Measurements from ENCODE around the gene ULBP1. TPM values are rescaled to one million over a fixed set of nuclear protein-coding genes. Genes with fewer than 3 reads are reported as not detected.
A peak's percentile ranks its signal among the peaks of the same experiment; 100 is the strongest.
"Not testable (repeated sequence)": the region's sequence is repeated elsewhere in the genome, so short reads cannot be mapped to it uniquely, and the experiment has no call there.

The ULBP1 gene
- polyA plus RNA-seq, 1 donor (not counting 4 experiments of a cell fraction or from before 2014, with no cell fraction given) = 2.2 TPM

GRCh38 chr6:149941583-149942460 lies 21.9 kb upstream of the ULBP1 start, which contains the start of gene ULBP2:
Gene ULBP2, plus strand, starts transcription at chr6:149942014. Its CDS starts 59 bp downstream, at chr6:149942073.
- dilution Hi-C loops (cut with MboI; ENCODE audit: extremely low pct_ligation_motif_present, low sequenced_read_pairs) = no loop called here
- Histone ChIP-seq H3K36me3 (ENCODE audit: control insufficient read depth in 2 of 2, extremely low read depth in 1 of 2, insufficient read depth in 2 of 2, low read length in 2 of 2) (peaks cover 0 to 2% of the 10 kb centered on the region in 2 experiments), H3K9me1 (ENCODE audit: control insufficient read depth, extremely low read depth, insufficient read depth, low read length) (no peaks in the 10 kb centered on the region), H2AFZ (ENCODE audit: control insufficient read depth, low read length) (peak within 1 kb of the TSS; percentile 95), H3K4me2 (ENCODE audit: control insufficient read depth, extremely low read depth, insufficient read depth, low read depth, low read length) (peak within 1 kb of the TSS; percentile 90), H3K9me3 (ENCODE audit: control insufficient read depth, low read depth, low read length) (no peaks in the 10 kb centered on the region), H3K27me3 (ENCODE audit: control insufficient read depth, extremely low read depth, insufficient read depth, low read length) (peaks cover 11% of the 10 kb centered on the region), H3K79me2 (ENCODE audit: control insufficient read depth, insufficient read depth, low read length) (no peaks in the 10 kb centered on the region), H4K20me1 (ENCODE audit: control insufficient read depth, extremely low read depth, insufficient read depth, low read length) (no peaks in the 10 kb centered on the region), H3K4me1 (ENCODE audit: control insufficient read depth, extremely low read depth, insufficient read depth, low read length) (peaks cover 13% of the 10 kb centered on the region), H3K27ac (ENCODE audit: control insufficient read depth, insufficient read depth, low read length) (peak within 1 kb of the TSS; percentile 29), H3K4me3 (ENCODE audit: control insufficient read depth in 2 of 3, extremely low read depth in 1 of 3, insufficient read depth in 2 of 3, low read depth in 1 of 3, low read length in 3 of 3) (peak within 1 kb of the TSS; percentile 68 to 79 (median 76)), H3K9ac (ENCODE audit: control insufficient read depth, extremely low read depth, insufficient read depth, low read length) (peak within 1 kb of the TSS; percentile 65)
- DNase-seq (ENCODE audit: low read depth, low spot score) (peak; percentile 85), FAIRE-seq (peak; percentile 9)
- no peak for TF ChIP-seq EZH2 (IDR thresholded peaks at IDR 0.05; ENCODE audit: low read length)
- no peak for TF ChIP-seq CTCF (optimal IDR thresholded peaks at IDR 0.05 in 1 of 3, IDR thresholded peaks at IDR 0.05 in 1 of 3, conservative IDR thresholded peaks at IDR 0.05 in 1 of 3; ENCODE audit: extremely low read depth in 1 of 3, insufficient read depth in 2 of 3, low read length in 3 of 3)

DNA sequence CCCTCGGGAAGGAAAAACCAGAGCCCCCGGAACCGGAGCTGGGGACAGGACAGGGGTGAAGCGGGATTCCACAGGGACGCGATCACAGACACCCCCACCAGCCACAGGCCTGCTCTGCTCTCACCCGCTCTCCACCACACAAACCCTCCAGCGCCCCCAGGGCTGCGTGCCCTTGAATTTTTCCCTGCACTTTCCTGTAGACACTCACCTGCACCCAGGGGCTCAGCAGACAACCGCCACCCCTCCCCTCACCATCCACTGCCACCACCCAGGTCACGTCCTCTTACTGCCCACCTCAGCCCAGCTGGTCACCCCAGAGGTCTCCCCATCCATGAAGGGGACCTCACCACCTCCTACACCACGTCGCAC lies 21.3 kb upstream of the ULBP1 start:
- DNase-seq (ENCODE audit: low read depth, low spot score) (no peak), FAIRE-seq (no peak)
- H3K9me1 ChIP-seq (ENCODE audit: control insufficient read depth, extremely low read depth, insufficient read depth, low read length) = no peaks in the 10 kb centered on the region
- peak overlapping the region; percentile 68 to 79 (median 76) for H3K4me3 ChIP-seq (ENCODE audit: control insufficient read depth in 2 of 3, extremely low read depth in 1 of 3, insufficient read depth in 2 of 3, low read depth in 1 of 3, low read length in 3 of 3)
- peak overlapping the region; percentile 95 for H2AFZ ChIP-seq (ENCODE audit: control insufficient read depth, low read length)
- H3K9me3 ChIP-seq (ENCODE audit: control insufficient read depth, low read depth, low read length) = no peaks in the 10 kb centered on the region
- H3K27me3 ChIP-seq (ENCODE audit: control insufficient read depth, extremely low read depth, insufficient read depth, low read length) = peaks cover 11% of the 10 kb centered on the region
- dilution Hi-C loops (cut with MboI; ENCODE audit: extremely low pct_ligation_motif_present, low sequenced_read_pairs) = no loop called here
- TF ChIP-seq EZH2 (IDR thresholded peaks at IDR 0.05; ENCODE audit: low read length) = no peak
- peak in 1 of 3 experiments; percentile 9 for TF ChIP-seq CTCF (optimal IDR thresholded peaks at IDR 0.05 in 1 of 3, IDR thresholded peaks at IDR 0.05 in 1 of 3, conservative IDR thresholded peaks at IDR 0.05 in 1 of 3; ENCODE audit: extremely low read depth in 1 of 3, insufficient read depth in 2 of 3, low read length in 3 of 3)
- H4K20me1 ChIP-seq (ENCODE audit: control insufficient read depth, extremely low read depth, insufficient read depth, low read length) = no peaks in the 10 kb centered on the region
- no peak overlapping the region for H3K27ac ChIP-seq (ENCODE audit: control insufficient read depth, insufficient read depth, low read length)
- no peaks in the 10 kb centered on the region for H3K79me2 ChIP-seq (ENCODE audit: control insufficient read depth, insufficient read depth, low read length)
- peaks cover 13% of the 10 kb centered on the region for H3K4me1 ChIP-seq (ENCODE audit: control insufficient read depth, extremely low read depth, insufficient read depth, low read length)
- H3K4me2 ChIP-seq (ENCODE audit: control insufficient read depth, extremely low read depth, insufficient read depth, low read depth, low read length) = peak overlapping the region; percentile 90
- peak overlapping the region; percentile 65 for H3K9ac ChIP-seq (ENCODE audit: control insufficient read depth, extremely low read depth, insufficient read depth, low read length)
- peaks cover 0 to 2% of the 10 kb centered on the region in 2 experiments for H3K36me3 ChIP-seq (ENCODE audit: control insufficient read depth in 2 of 2, extremely low read depth in 1 of 2, insufficient read depth in 2 of 2, low read length in 2 of 2)

- peaks cover 12% of the 10 kb centered on the region for H3K4me1 ChIP-seq (ENCODE audit: control insufficient read depth, extremely low read depth, insufficient read depth, low read length)
- H2AFZ ChIP-seq (ENCODE audit: control insufficient read depth, low read length); H3K9me3 ChIP-seq (ENCODE audit: control insufficient read depth, low read depth, low read length); H3K27ac ChIP-seq (ENCODE audit: control insufficient read depth, insufficient read depth, low read length); DNase-seq (ENCODE audit: low read depth, low spot score); H3K36me3 ChIP-seq (ENCODE audit: control insufficient read depth in 2 of 2, extremely low read depth in 1 of 2, insufficient read depth in 2 of 2, low read length in 2 of 2); dilution Hi-C loops (cut with MboI; ENCODE audit: extremely low pct_ligation_motif_present, low sequenced_read_pairs); H3K4me3 ChIP-seq (ENCODE audit: control insufficient read depth in 2 of 3, extremely low read depth in 1 of 3, insufficient read depth in 2 of 3, low read depth in 1 of 3, low read length in 3 of 3); H4K20me1 ChIP-seq (ENCODE audit: control insufficient read depth, extremely low read depth, insufficient read depth, low read length); FAIRE-seq; H3K27me3 ChIP-seq (ENCODE audit: control insufficient read depth, extremely low read depth, insufficient read depth, low read length); H3K9ac ChIP-seq (ENCODE audit: control insufficient read depth, extremely low read depth, insufficient read depth, low read length); H3K79me2 ChIP-seq (ENCODE audit: control insufficient read depth, insufficient read depth, low read length); H3K9me1 ChIP-seq (ENCODE audit: control insufficient read depth, extremely low read depth, insufficient read depth, low read length); H3K4me2 ChIP-seq (ENCODE audit: control insufficient read depth, extremely low read depth, insufficient read depth, low read depth, low read length): not testable (repeated sequence)
Observed at GRCh38 chr6:149943321-149943720, 20.4 kb upstream of the ULBP1 start.
